BE2C (cell line): ENCODE data around the gene FGF11.

ENCODE experiments used
- DNase-seq: peaks from one replicate; pipeline ENCODE4 v3.0.0-alpha.2; 2020
- H3K27me3 ChIP-seq: fragments of 250-450 bp; sonication (Bioruptor Pico); 2 replicates; pipeline ENCODE4 v1.5.1; 2020; ENCODE audit warnings: mild to moderate bottlenecking
- H3K36me3 ChIP-seq: fragments of 250-450 bp; sonication (Bioruptor Pico); 2 replicates; pipeline ENCODE4 v1.5.1; 2020; ENCODE audit warnings: mild to moderate bottlenecking
- H3K4me1 ChIP-seq: fragments of 250-450 bp; sonication (Bioruptor Pico); 2 replicates; pipeline ENCODE4 v1.5.1; 2020
- H3K4me3 ChIP-seq: 2 replicates; pipeline ENCODE4 v1.5.1; 2011; ENCODE audit warnings: low read depth, low read length
- H3K9me3 ChIP-seq: fragments of 250-450 bp; sonication (Bioruptor Pico); 2 replicates; pipeline ENCODE4 v1.5.1; 2020
- CTCF ChIP-seq: IDR thresholded peaks from 2 replicates; pipeline ENCODE4 v1.5.1; 2012; ENCODE audit warnings: mild to moderate bottlenecking, low read depth, low read length

Gene FGF11

GRCh38 chr17:7403977-7404736 lies 35.2 kb upstream of the FGF11 start, which contains the start of gene TMEM256:
Gene TMEM256 (minus strand): TSS chr17:7404097. CDS start chr17:7404084, 13 bp downstream.
- H3K36me3 ChIP-seq = no peaks in the 10 kb centered on the region
- TF ChIP-seq CTCF = no peak
- H3K9me3 ChIP-seq = no peaks in the 10 kb centered on the region
- H3K4me3 ChIP-seq = peak within 1 kb of the TSS; percentile 65
- peak; percentile 94 for DNase-seq
- H3K4me1 ChIP-seq = no peaks in the 10 kb centered on the region
- H3K27me3 ChIP-seq = no peaks in the 10 kb centered on the region

GRCh38 chr17:7404737-7405349 lies 34.5 kb upstream of the FGF11 start:
- H3K4me1 ChIP-seq = no peaks in the 10 kb centered on the region
- TF ChIP-seq CTCF = no peak
- no peak for DNase-seq
- H3K4me3 ChIP-seq = peak overlapping the region; percentile 49
- no peaks in the 10 kb centered on the region for H3K36me3 ChIP-seq
- no peaks in the 10 kb centered on the region for H3K9me3 ChIP-seq
- no peaks in the 10 kb centered on the region for H3K27me3 ChIP-seq

GRCh38 chr17:7405350-7406234 lies 33.7 kb upstream of the FGF11 start:
- no peaks in the 10 kb centered on the region for H3K36me3 ChIP-seq
- no peak for DNase-seq
- H3K9me3 ChIP-seq = no peaks in the 10 kb centered on the region
- H3K27me3 ChIP-seq = no peaks in the 10 kb centered on the region
- no peaks in the 10 kb centered on the region for H3K4me1 ChIP-seq
- H3K4me3 ChIP-seq = peak overlapping the region; percentile 49
- TF ChIP-seq CTCF = no peak

- no peaks in the 10 kb centered on the region for H3K27me3 ChIP-seq
- DNase-seq = no peak
- TF ChIP-seq CTCF = no peak
- H3K4me1 ChIP-seq = no peaks in the 10 kb centered on the region
- no peaks in the 10 kb centered on the region for H3K9me3 ChIP-seq
- no peaks in the 10 kb centered on the region for H3K36me3 ChIP-seq
- H3K4me3 ChIP-seq = no peak overlapping the region
Measured at GRCh38 chr17:7406235-7406825, 33.0 kb upstream of the FGF11 start.

GRCh38 chr17:7407082-7407481 lies 32.2 kb upstream of the FGF11 start:
- Histone ChIP-seq H3K27me3 (no peaks in the 10 kb centered on the region), H3K36me3 (no peaks in the 10 kb centered on the region), H3K4me3 (no peak overlapping the region), H3K4me1 (no peaks in the 10 kb centered on the region), H3K9me3 (no peaks in the 10 kb centered on the region)
- DNase-seq = no peak
- no peak for TF ChIP-seq CTCF
